ENCODE measurements around the gene GALC. TPM values are rescaled to one million over a fixed set of nuclear protein-coding genes. Genes with fewer than 3 reads are reported as not detected.

The GALC gene
- total RNA-seq, 2 donors from 2014 or later = 40.1 to 40.3 TPM

DNA sequence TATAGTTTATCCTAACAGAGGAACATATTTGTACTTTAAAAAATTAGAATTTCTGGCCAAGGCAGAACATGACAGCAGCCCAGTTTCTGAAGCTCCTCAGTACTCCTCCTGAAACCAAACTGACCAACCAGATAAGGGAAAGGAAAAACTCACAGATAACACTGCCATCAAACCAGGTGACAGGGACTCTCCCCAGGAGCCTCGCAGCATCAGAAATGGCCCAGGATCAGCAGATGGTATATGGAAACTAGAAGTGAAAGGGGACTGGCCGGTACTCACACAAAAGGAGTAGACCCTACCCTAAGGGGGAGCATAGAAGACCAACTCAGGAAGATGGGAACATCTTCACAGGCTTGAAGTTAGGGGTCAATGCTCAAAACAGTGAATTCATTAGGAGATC is 22.0 kb downstream of the GALC start:
- peaks cover 2 to 16% of the 10 kb centered on the region in 2 donors for H3K36me3 Mint-ChIP-seq (ENCODE audit: insufficient read depth in 2 of 2)
- no peaks in the 10 kb centered on the region for H3K9me3 Mint-ChIP-seq

DNA sequence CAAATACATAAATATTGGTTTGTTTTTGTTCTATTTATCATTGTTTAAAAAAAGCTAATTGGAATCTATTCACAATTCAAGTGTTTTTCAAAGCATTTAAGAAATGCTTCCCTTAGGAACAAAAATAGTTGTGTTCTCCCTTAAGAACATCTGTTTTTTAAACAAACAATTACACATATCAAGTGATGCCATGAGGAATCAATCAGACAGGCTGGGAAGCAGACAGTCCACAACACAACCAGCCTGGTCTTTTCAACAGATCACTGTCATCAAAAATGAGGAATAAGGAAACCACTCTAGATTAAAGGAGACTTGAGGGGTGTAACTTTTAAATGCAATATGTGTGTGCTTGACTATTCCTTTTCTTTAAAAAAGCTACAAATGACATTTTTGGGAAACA is 25.5 kb downstream of the GALC start:
- DNase-seq (no peak), ATAC-seq (replicated peaks in 1 of 2) (no peak)
- no peaks in the 10 kb centered on the region for H3K9me3 Mint-ChIP-seq
- no peak overlapping the region for H3K27ac Mint-ChIP-seq
- no peaks in the 10 kb centered on the region for H3K27me3 Mint-ChIP-seq (ENCODE audit: low read depth)
- H3K4me1 Mint-ChIP-seq (ENCODE audit: low read depth) = no peaks in the 10 kb centered on the region
- H3K36me3 Mint-ChIP-seq (ENCODE audit: insufficient read depth in 2 of 2) = peaks cover 2 to 10% of the 10 kb centered on the region in 2 donors
- H3K4me3 Mint-ChIP-seq = no peak overlapping the region

More for the DNA sequence above, 22.0 kb downstream of the GALC start:
- no peak overlapping the region for H3K27ac Mint-ChIP-seq
- ATAC-seq (replicated peaks in 1 of 2) (no peak), DNase-seq (no peak)
- H3K4me3 Mint-ChIP-seq = no peak overlapping the region
- no peaks in the 10 kb centered on the region for H3K27me3 Mint-ChIP-seq (ENCODE audit: low read depth)
- no peaks in the 10 kb centered on the region for H3K4me1 Mint-ChIP-seq (ENCODE audit: low read depth)

DNA sequence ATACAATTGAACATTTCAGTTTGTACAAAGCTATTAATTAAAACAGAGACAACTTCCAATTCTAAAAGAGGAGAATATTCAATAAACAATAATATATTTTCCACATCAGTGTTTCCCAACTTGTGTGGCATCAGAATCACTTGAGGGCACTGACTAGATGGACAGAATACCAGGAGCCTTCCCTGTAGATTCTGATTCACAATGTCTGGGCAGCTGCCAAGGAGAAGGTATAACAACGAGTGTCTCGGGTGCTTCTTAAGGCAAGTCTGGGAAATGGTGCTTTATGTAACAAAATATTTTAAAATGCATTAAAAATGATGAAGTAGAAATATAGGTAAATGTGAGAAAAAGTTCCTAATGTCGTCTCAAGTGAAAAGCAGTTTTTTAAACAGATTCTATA is 26.2 kb downstream of the GALC start:
- Mint-ChIP-seq H3K9me3 (no peaks in the 10 kb centered on the region), H3K4me3 (no peak overlapping the region), H3K4me1 (ENCODE audit: low read depth) (no peaks in the 10 kb centered on the region), H3K36me3 (ENCODE audit: insufficient read depth in 2 of 2) (peaks cover 3 to 11% of the 10 kb centered on the region in 2 donors), H3K27ac (no peak overlapping the region), H3K27me3 (ENCODE audit: low read depth) (no peaks in the 10 kb centered on the region)
- DNase-seq (no peak), ATAC-seq (replicated peaks in 1 of 2) (no peak)

GRCh38 chr14:87961246-87961645 is 31.7 kb downstream of the GALC start:
- Mint-ChIP-seq H3K9me3 (peaks cover 0 to 2% of the 10 kb centered on the region in 2 donors), H3K4me1 (ENCODE audit: low read depth) (no peaks in the 10 kb centered on the region), H3K27ac (no peak overlapping the region), H3K27me3 (ENCODE audit: low read depth) (no peaks in the 10 kb centered on the region), H3K4me3 (no peak overlapping the region), H3K36me3 (ENCODE audit: insufficient read depth in 2 of 2) (peaks cover 13 to 29% of the 10 kb centered on the region in 2 donors)
- ATAC-seq (replicated peaks in 1 of 2) (no peak), DNase-seq (no peak)

- Mint-ChIP-seq H3K36me3 (ENCODE audit: insufficient read depth in 2 of 2) (peaks cover 13 to 30% of the 10 kb centered on the region in 2 donors), H3K4me1 (ENCODE audit: low read depth) (no peaks in the 10 kb centered on the region), H3K27ac (peak overlapping the region; percentile 72), H3K27me3 (ENCODE audit: low read depth) (no peaks in the 10 kb centered on the region), H3K4me3 (no peak overlapping the region), H3K9me3 (peaks cover 0 to 2% of the 10 kb centered on the region in 2 donors)
- DNase-seq (no peak), ATAC-seq (replicated peaks in 1 of 2) (no peak)
Observed at GRCh38 chr14:87960013-87960787, 32.8 kb downstream of the GALC start.

DNA sequence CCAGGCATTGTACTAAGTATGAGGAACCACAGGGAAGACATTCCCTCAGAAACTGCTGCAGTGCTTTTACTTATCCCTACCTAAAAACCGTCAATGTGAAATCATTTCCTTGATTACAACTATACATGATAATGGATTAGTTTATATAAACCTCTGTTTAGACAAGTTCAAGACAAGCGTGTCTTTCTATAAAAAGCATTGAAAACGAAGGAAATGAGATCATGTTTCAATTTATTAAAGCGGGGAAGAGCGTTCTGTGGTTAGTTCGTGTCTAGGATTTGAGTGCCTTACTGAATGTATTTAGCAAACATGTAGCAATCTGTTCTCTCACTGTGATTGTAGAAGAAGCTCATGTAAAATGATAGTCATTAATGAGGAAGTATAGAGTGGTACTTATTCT is 37.5 kb downstream of the GALC start:
- H3K9me3 Mint-ChIP-seq = peaks cover 0 to 2% of the 10 kb centered on the region in 2 donors
- H3K36me3 Mint-ChIP-seq (ENCODE audit: insufficient read depth in 2 of 2) = peaks cover 4 to 16% of the 10 kb centered on the region in 2 donors
- H3K4me3 Mint-ChIP-seq = no peak overlapping the region
- H3K27ac Mint-ChIP-seq = no peak overlapping the region
- ATAC-seq (replicated peaks in 1 of 2) (no peak), DNase-seq (no peak)
- H3K4me1 Mint-ChIP-seq (ENCODE audit: low read depth) = peaks cover 26% of the 10 kb centered on the region
- no peaks in the 10 kb centered on the region for H3K27me3 Mint-ChIP-seq (ENCODE audit: low read depth)

GRCh38 chr14:87952307-87953094 is 40.5 kb downstream of the GALC start:
- no peak for DNase-seq
- Mint-ChIP-seq H3K27ac (peak overlapping the region; percentile 90), H3K4me3 (peak overlapping the region; percentile 10 to 70), H3K36me3 (ENCODE audit: insufficient read depth in 2 of 2) (peaks cover 2 to 3% of the 10 kb centered on the region in 2 donors), H3K9me3 (no peaks in the 10 kb centered on the region), H3K27me3 (ENCODE audit: low read depth) (no peaks in the 10 kb centered on the region), H3K4me1 (ENCODE audit: low read depth) (peaks cover 26% of the 10 kb centered on the region)
- ATAC-seq (replicated peaks in 1 of 2) = peak; percentile 45 to 58

DNA sequence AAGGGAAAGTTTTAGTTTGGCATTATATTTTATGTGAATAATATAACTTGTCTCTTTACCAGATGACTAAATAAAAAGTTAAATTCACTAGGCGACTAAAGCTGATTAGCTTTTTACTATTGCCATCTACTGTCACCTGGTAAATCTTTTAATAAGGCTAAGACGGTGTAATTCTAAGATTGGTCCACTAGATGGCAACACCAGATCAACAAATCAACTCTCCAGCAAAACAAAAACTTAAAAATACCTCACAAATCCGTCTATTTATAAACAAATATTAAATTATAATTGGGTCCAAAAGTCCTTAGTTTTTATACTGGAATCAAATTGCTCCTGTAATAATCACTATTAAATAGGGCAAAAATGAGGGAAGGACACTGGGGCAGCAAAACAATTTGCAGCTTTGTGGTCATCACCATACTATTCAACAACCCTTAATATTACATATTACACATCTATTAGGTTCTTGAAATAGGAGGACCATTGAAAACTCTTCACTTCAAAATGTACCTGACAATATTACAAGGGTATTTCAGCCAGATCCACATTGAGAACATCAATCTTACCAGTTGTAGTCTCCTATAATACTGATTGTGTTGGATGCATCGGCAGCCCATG is 47.9 kb downstream of the GALC start:
- ATAC-seq (replicated peaks in 1 of 2) (no peak), DNase-seq (no peak)
- no peak overlapping the region for H3K4me3 Mint-ChIP-seq
- peaks cover 3 to 11% of the 10 kb centered on the region in 2 donors for H3K36me3 Mint-ChIP-seq (ENCODE audit: insufficient read depth in 2 of 2)
- no peaks in the 10 kb centered on the region for H3K9me3 Mint-ChIP-seq
- no peaks in the 10 kb centered on the region for H3K27me3 Mint-ChIP-seq (ENCODE audit: low read depth)
- H3K27ac Mint-ChIP-seq = no peak overlapping the region
- no peaks in the 10 kb centered on the region for H3K4me1 Mint-ChIP-seq (ENCODE audit: low read depth)

DNA sequence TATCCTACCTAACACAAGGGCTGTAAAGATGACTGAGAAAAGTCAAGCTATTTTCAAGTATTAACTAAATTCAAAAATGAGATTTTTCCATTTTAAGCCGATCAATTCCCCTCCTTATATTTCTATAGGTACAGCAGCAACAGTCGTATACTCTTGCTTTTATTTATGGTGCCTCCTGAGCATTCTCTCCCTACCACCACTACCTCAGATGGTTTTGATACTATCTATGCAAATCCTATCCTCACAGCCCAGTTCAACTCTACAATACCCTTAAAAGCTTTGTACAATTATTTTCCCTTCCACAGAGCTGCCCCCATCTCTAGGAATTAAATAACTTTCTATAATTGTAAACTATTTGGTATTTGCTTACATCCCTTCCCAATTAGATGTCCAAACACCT is 52.1 kb downstream of the GALC start:
- H3K4me3 Mint-ChIP-seq = no peak overlapping the region
- no peaks in the 10 kb centered on the region for H3K27me3 Mint-ChIP-seq (ENCODE audit: low read depth)
- H3K27ac Mint-ChIP-seq = no peak overlapping the region
- no peak for ATAC-seq (replicated peaks in 1 of 2)
- no peak for DNase-seq
- peaks cover 2 to 18% of the 10 kb centered on the region in 2 donors for H3K36me3 Mint-ChIP-seq (ENCODE audit: insufficient read depth in 2 of 2)
- no peaks in the 10 kb centered on the region for H3K4me1 Mint-ChIP-seq (ENCODE audit: low read depth)
- no peaks in the 10 kb centered on the region for H3K9me3 Mint-ChIP-seq

- no peak overlapping the region for H3K27ac Mint-ChIP-seq
- no peak for DNase-seq
- no peaks in the 10 kb centered on the region for H3K9me3 Mint-ChIP-seq
- H3K27me3 Mint-ChIP-seq (ENCODE audit: low read depth) = no peaks in the 10 kb centered on the region
- peaks cover 2 to 16% of the 10 kb centered on the region in 2 donors for H3K36me3 Mint-ChIP-seq (ENCODE audit: insufficient read depth in 2 of 2)
- no peak for ATAC-seq (replicated peaks in 1 of 2)
- no peaks in the 10 kb centered on the region for H3K4me1 Mint-ChIP-seq (ENCODE audit: low read depth)
- no peak overlapping the region for H3K4me3 Mint-ChIP-seq
Observed at GRCh38 chr14:87940382-87940781, 52.6 kb downstream of the GALC start.

DNA sequence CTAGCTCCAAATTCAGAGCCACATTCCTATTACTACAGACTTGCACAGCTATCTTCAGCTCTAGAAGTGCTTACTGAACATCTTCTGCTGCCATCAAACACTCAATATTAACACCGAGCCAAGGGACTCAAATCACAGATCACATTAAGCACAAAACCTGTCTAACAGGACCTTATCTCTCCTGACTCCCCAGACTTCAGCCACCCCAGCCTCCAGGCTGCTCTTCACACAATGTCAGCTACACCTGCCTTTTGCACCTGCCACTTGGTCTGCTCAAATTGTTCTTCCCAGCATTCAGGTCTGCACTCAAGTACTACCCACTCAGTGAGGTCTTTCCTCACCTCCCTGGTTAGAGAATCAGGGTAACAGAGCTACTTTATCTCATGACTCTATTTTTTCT is 57.1 kb downstream of the GALC start:
- no peak overlapping the region for H3K4me3 Mint-ChIP-seq
- ATAC-seq (replicated peaks in 1 of 2) (no peak), DNase-seq (no peak)
- peaks cover 3 to 5% of the 10 kb centered on the region in 2 donors for H3K9me3 Mint-ChIP-seq
- peaks cover 8 to 20% of the 10 kb centered on the region in 2 donors for H3K36me3 Mint-ChIP-seq (ENCODE audit: insufficient read depth in 2 of 2)
- no peak overlapping the region for H3K27ac Mint-ChIP-seq
- H3K27me3 Mint-ChIP-seq (ENCODE audit: low read depth) = no peaks in the 10 kb centered on the region
- no peaks in the 10 kb centered on the region for H3K4me1 Mint-ChIP-seq (ENCODE audit: low read depth)

GRCh38 chr14:87935081-87935828 is 57.7 kb downstream of the GALC start:
- Mint-ChIP-seq H3K4me1 (ENCODE audit: low read depth) (no peaks in the 10 kb centered on the region), H3K27me3 (ENCODE audit: low read depth) (no peaks in the 10 kb centered on the region), H3K27ac (no peak overlapping the region), H3K4me3 (no peak overlapping the region), H3K9me3 (peaks cover 3 to 5% of the 10 kb centered on the region in 2 donors), H3K36me3 (ENCODE audit: insufficient read depth in 2 of 2) (peaks cover 11 to 21% of the 10 kb centered on the region in 2 donors)
- ATAC-seq (replicated peaks in 1 of 2) = no peak
- DNase-seq = no peak

All from activated T-cell treated with anti-CD3 and anti-CD28 coated beads, Interleukin-2, amount 50 U/mL, for 72 hours (primary cell).